Airway epithelial cell (primary cell): ENCODE measurements around the gene TXNRD2. TPM values are rescaled to one million over a fixed set of nuclear protein-coding genes. Genes with fewer than 3 reads are reported as not detected.

Experiments used
- total RNA-seq: library from RNA; depleted of rRNA; stranded (reverse); fragments of >200 nt; gene quantifications from 2 replicates; pipeline ENCODE4 v1.2.3, GENCODE V29; 2015

TXNRD2 gene
- 14.1 and 21.9 TPM in 2 replicates for total RNA-seq

DNA sequence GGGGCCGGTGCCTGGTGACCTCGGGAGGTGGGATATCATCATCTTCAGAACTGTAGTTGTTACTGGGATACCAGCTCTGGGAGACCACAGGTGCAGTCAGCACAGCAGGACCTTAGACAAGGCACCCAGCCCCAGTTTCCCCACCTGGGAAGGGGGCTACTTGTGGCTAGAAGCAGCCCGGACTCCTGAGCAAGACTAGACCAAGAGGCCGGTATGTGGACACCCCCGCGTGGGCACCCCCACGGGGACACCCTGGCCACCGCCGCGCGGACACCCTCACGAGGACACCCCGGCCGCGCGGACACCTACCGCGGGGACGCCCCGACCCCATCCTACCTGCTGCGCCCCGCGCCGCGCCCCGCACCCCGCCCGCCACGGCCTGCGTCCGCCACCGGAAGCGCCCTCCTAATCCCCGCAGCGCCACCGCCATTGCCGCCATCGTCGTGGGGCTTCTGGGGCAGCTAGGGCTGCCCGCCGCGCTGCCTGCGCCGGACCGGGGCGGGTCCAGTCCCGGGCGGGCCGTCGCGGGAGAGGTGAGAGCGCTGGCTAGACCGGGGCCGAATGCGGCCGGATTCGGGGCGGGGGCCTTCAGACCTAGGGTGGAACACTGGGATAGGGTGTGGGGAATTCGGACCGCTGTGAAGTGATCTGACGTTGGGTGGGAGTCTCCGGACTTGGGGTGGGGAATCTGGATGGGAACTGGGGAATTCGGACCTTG is at the start of gene TXNRD2, which contains the start of gene COMT:
Gene TXNRD2, minus strand, starts transcription at position 454 of the 718 bp plus-strand sequence. Its CDS starts 15 bp downstream, at position 439.
Gene COMT, plus strand, starts transcription at position 408 of the 718 bp plus-strand sequence. CDS start 20,755 bp downstream, outside the sequence.

DNA sequence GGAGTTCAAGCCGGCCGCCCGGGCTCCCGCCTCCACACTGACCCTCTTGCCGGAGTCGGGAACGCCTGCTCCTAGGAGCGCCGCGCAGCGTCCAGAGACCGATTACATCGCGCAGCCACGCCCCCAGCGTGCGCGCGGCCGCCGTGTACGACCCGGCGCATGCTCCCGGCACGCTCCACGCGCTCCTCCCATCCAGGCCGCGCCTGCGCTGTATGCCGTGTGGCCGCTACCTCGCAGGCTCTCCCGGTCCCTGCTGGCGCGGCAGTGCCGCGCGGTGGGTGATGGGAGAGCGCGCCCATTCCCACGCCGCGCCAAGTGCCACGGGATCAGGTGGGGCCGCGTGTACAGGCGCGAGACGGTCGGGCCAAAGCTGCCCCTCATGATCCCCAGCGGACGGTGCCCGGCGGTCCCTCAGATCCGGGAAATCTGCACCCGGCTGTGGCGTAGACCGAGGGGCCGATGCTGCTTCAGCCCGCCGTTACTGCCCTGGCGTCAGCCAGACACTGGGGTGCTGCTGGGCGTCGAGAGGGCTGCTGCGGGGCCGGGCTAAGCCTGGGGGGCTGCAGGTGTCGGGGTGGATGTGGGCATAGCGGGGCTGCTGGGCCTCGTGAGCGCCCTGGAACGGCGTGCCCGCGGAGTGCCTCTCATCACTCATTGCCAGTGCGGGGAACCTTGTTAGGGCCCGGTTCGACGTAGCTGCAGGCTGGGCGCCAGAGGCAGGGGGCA is 86.7 kb downstream of the TXNRD2 start, which contains the start of the genes GNB1L and RTL10:
Gene GNB1L, minus strand, starts transcription at position 97 of the 726 bp plus-strand sequence. CDS start 33,519 bp downstream, outside the sequence.
Gene RTL10, minus strand, starts transcription at position 97 of the 726 bp plus-strand sequence. CDS start 2,613 bp downstream, outside the sequence.

Other genes starting within 250 kb of the TXNRD2 start
- 40.1 and 68.3 TPM in 2 replicates for gene SEPTIN5, start 227.3 kb downstream of the TXNRD2 start, total RNA-seq
- gene GP1BB, start 218.3 kb downstream of the TXNRD2 start, total RNA-seq = 15.0 and 20.3 TPM in 2 replicates
- 21.6 and 34.4 TPM in 2 replicates for gene TBX1, start 181.0 kb downstream of the TXNRD2 start, total RNA-seq
- gene GNB1L, start 86.9 kb downstream of the TXNRD2 start, total RNA-seq = 13.0 and 24.8 TPM in 2 replicates
- 18.2 and 23.2 TPM in 2 replicates for gene RTL10, start 86.9 kb downstream of the TXNRD2 start, total RNA-seq
- 281 and 359 TPM in 2 replicates for gene COMT, start within 50 bp of the TXNRD2 start, total RNA-seq
- 16.7 and 19.0 TPM in 2 replicates for gene ARVCF, start 75.0 kb upstream of the TXNRD2 start, total RNA-seq
- gene TANGO2, start 79.3 kb upstream of the TXNRD2 start, total RNA-seq = 17.0 and 18.9 TPM in 2 replicates
- gene DGCR8, start 138.4 kb upstream of the TXNRD2 start, total RNA-seq = 12.4 and 16.1 TPM in 2 replicates
- gene RANBP1, start 174.3 kb upstream of the TXNRD2 start, total RNA-seq = 639 and 758 TPM in 2 replicates
- 30.1 and 39.7 TPM in 2 replicates for gene TRMT2A, start 175.4 kb upstream of the TXNRD2 start, total RNA-seq
- gene ZDHHC8, start 190.0 kb upstream of the TXNRD2 start, total RNA-seq = 13.1 and 18.4 TPM in 2 replicates
- not detected in 2 replicates for gene CCDC188, start 209.2 kb upstream of the TXNRD2 start, total RNA-seq